HEK293T (cell line): ENCODE data around the gene LCOR.

Source experiments
- ARNT ChIP-seq: fragments of 450-650 bp; IDR thresholded peaks from 2 replicates; pipeline ENCODE4 v1.6.1; 2017; ENCODE audit warnings: mild to moderate bottlenecking
- BHLHE40 ChIP-seq: fragments of 450-650 bp; IDR thresholded peaks from 2 replicates; pipeline ENCODE4 v1.6.1; 2016; ENCODE audit warnings: mild to moderate bottlenecking, moderate library complexity, borderline replicate concordance
- CTBP1 ChIP-seq: fragments of 450-650 bp; IDR thresholded peaks from 2 replicates; pipeline ENCODE4 v1.6.1; 2016; ENCODE audit warnings: borderline replicate concordance
- ELF4 ChIP-seq: fragments of 450-650 bp; IDR thresholded peaks from 2 replicates; pipeline ENCODE4 v1.6.1; 2017; ENCODE audit warnings: antibody characterized with exemption
- FOXA1 ChIP-seq: fragments of 450-650 bp; IDR thresholded peaks from 2 replicates; pipeline ENCODE4 v1.6.1; 2016; ENCODE audit warnings: mild to moderate bottlenecking
- FOXM1 ChIP-seq: fragments of 450-650 bp; IDR thresholded peaks from 2 replicates; pipeline ENCODE4 v1.6.1; 2017; ENCODE audit warnings: mild to moderate bottlenecking, borderline replicate concordance
- NFRKB ChIP-seq: fragments of 450-650 bp; IDR thresholded peaks from 2 replicates; pipeline ENCODE4 v1.6.1; 2016; ENCODE audit warnings: mild to moderate bottlenecking, moderate library complexity
- SP1 ChIP-seq: fragments of 450-650 bp; IDR thresholded peaks from 2 replicates; pipeline ENCODE4 v1.6.1; 2017
- SUZ12 ChIP-seq: fragments of 450-650 bp; IDR thresholded peaks from 2 replicates; pipeline ENCODE4 v1.6.1; 2016; ENCODE audit warnings: mild to moderate bottlenecking
- TARDBP ChIP-seq: fragments of 450-650 bp; IDR thresholded peaks from 2 replicates; pipeline ENCODE4 v1.6.1; 2016
- ZNF384 ChIP-seq: fragments of 450-650 bp; IDR thresholded peaks from 2 replicates; pipeline ENCODE4 v1.6.1; 2016
- TF ChIP-seq, protein P1 (sequence below): fragments of 450-650 bp; IDR thresholded peaks from 2 replicates; pipeline ENCODE4 v1.6.1; 2016

DNA sequence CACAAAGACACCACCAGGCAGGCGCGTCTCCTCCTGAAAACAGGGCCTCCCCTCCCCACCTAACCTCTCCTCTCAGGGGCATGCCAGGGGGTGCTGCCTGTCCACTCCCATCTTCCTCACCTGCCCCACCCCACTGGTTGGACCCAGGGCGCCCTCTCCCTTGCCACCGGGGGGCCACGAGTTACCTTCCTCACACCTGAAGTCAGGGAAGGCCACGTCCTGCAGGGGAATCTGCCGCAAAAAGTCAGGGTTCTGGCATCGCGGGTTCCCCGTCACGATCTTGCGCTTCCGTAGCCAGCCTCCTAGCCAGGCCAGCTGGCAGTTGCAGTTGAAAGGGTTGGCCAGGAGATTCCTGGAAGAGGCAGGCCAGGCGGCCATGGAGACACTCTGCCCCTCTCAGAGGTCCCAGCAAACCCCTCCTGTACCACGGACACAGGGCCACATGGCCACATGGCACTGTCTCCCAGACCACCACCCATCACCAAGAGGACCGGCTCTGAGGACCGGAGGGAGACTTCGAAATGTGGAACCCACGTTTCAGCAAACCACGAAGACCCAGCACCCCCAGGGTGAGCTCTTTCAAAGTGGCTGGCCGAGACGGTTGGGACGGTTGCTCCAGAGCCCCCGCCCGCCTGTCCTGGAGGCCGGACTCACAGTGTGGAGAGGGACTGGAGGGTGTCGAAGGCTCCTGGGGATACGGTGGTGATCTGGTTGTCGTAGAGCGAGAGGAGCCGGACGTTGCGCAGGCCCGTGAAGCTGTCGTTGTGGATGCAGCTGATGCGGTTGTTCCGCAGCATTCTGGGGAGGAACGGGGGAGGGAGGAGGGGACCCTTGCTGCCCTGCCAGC lies 210.8 kb downstream of the LCOR start:
- no peak for TF ChIP-seq SP1
- TF ChIP-seq CTBP1, result no peak
- no peak for TF ChIP-seq BHLHE40
- no peak for TF ChIP-seq FOXA1
- TF ChIP-seq, protein P1, sequence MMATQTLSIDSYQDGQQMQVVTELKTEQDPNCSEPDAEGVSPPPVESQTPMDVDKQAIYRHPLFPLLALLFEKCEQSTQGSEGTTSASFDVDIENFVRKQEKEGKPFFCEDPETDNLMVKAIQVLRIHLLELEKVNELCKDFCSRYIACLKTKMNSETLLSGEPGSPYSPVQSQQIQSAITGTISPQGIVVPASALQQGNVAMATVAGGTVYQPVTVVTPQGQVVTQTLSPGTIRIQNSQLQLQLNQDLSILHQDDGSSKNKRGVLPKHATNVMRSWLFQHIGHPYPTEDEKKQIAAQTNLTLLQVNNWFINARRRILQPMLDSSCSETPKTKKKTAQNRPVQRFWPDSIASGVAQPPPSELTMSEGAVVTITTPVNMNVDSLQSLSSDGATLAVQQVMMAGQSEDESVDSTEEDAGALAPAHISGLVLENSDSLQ, result no peak
- no peak for TF ChIP-seq SUZ12
- no peak for TF ChIP-seq ELF4
- no peak for TF ChIP-seq TARDBP
- TF ChIP-seq NFRKB, result no peak
- no peak for TF ChIP-seq ARNT
- TF ChIP-seq FOXM1, result no peak
- TF ChIP-seq ZNF384, result no peak
